Measurements from ENCODE around the gene PRKD2.

GRCh38 chr19:46745030-46745429 is 28.1 kb upstream of the PRKD2 start:
- TF ChIP-seq POLR2AphosphoS5 (IDR thresholded peaks at IDR 0.05; ENCODE audit: low read depth, low read length) (no peak), SIN3A (IDR thresholded peaks at IDR 0.05; ENCODE audit: borderline replicate concordance, insufficient read depth, low read length) (no peak), REST (IDR thresholded peaks at IDR 0.05; ENCODE audit: insufficient read depth in 1 of 2, low read depth in 2 of 2, low read length in 2 of 2) (no peak), FOXP2 (optimal IDR thresholded peaks at IDR 0.05; ENCODE audit: borderline replicate concordance, extremely low read depth, extremely low read length, insufficient read depth) (no peak)

All from PFSK-1 (cell line).